ENCODE data around the gene HOXC13. TPM values are rescaled to one million over a fixed set of nuclear protein-coding genes. Genes with fewer than 3 reads are reported as not detected.
A peak's percentile ranks its signal among the peaks of the same experiment; 100 is the strongest.

Gene HOXC13
- total and polyA plus RNA-seq, 9 of the 15 experiments (the other 6 are each of a cell fraction or from before 2014, with no cell fraction given) = 0.03 to 0.29 (median 0.17) TPM; not detected in 2

- TF ChIP-seq PKNOX1 (IDR thresholded peaks at IDR 0.05) (peak; percentile 84), CXXC5 (CRISPR knock-in tag; IDR thresholded peaks at IDR 0.05) (peak; percentile 31; the same call in 1 of the 2 replicates), MGA (IDR thresholded peaks at IDR 0.05) (peak; percentile 85), EGR1 (conservative IDR thresholded peaks at IDR 0.05) (peak; percentile 61), AFF4 (CRISPR knock-in tag; IDR thresholded peaks at IDR 0.05) (no peak), KDM1A (IDR thresholded peaks at IDR 0.05) (peak in 1 of 2 experiments; percentile 70; a peak in 1 of 4 replicates), MYC (IDR thresholded peaks at IDR 0.05; ENCODE audit: low read depth, low read length) (peak; percentile 65), MYC (CRISPR knock-in tag; IDR thresholded peaks at IDR 0.05; ENCODE audit: borderline replicate concordance, low read depth) (0 out of 2 replicates have a peak, but pooled peaks have one; percentile 47), HOXB6 (CRISPR knock-in tag; IDR thresholded peaks at IDR 0.05; ENCODE audit: borderline replicate concordance) (no peak), FIP1L1 (IDR thresholded peaks at IDR 0.05; ENCODE audit: low read depth, low read length, poor library complexity, severe bottlenecking) (no peak)
Measured at GRCh38 chr12:53938326-53939140, at the start of gene HOXC13 (continued).

Data from K562 (cell line).